Kidney (tissue), 14 donors: ENCODE data around the gene KBTBD12. TPM values are rescaled to one million over a fixed set of nuclear protein-coding genes. Genes with fewer than 3 reads are reported as not detected.
"Not testable (repeated sequence)": the region's sequence is repeated elsewhere in the genome, so short reads cannot be mapped to it uniquely, and the experiment has no call there.

Experiments
- DNase-seq, 5 donors: peaks; one replicate each; pipeline ENCODE4 v3.0.0-alpha.2; 2013 to 2020
- FAIRE-seq: peaks from 2 replicates; lab custom pipeline; 2012; peaks lifted over from hg19 to GRCh38; lab: Jason Lieb, UNC
- H3K27ac ChIP-seq, 2 donors: one replicate each; pipeline ENCODE4 v1.7.0; 2013; ENCODE audit warnings: low read depth in 2 of 2, low read length in 2 of 2, inconsistent platforms in 1 of 2
- H3K27me3 ChIP-seq: one replicate; pipeline ENCODE4 v1.7.1; 2013; ENCODE audit warnings: low read length, inconsistent platforms; ENCODE audit not compliant: control insufficient read depth, insufficient read depth
- H3K36me3 ChIP-seq, 3 donors: one replicate each; pipeline versions ENCODE4 v1.7.0 to v1.7.1; 2013; ENCODE audit warnings: low read length in 3 of 3, control low read depth in 1 of 3, inconsistent platforms in 1 of 3; ENCODE audit not compliant: insufficient read depth in 3 of 3, control insufficient read depth in 2 of 3
- H3K4me1 ChIP-seq, 3 donors: one replicate each; pipeline versions ENCODE4 v1.7.0 to v1.7.1; 2013; ENCODE audit warnings: low read length in 3 of 3, inconsistent platforms in 1 of 3, low read depth in 1 of 3; ENCODE audit not compliant: control insufficient read depth in 2 of 3, insufficient read depth in 2 of 3
- H3K4me3 ChIP-seq, 3 donors: one replicate each; pipeline versions ENCODE4 v1.7.0 to v1.8.1; 2013; ENCODE audit warnings: low read length in 3 of 3, control low read depth in 1 of 3, inconsistent platforms in 1 of 3
- H3K9ac ChIP-seq, 3 donors: one replicate each; pipeline versions ENCODE4 v1.7.0 to v1.7.1; 2013; ENCODE audit warnings: low read length in 3 of 3, control low read depth in 1 of 3, inconsistent platforms in 1 of 3
- H3K9me3 ChIP-seq, 3 donors: one replicate each; pipeline versions ENCODE4 v1.7.0 to v1.7.1; 2013; ENCODE audit warnings: low read length in 3 of 3, control low read depth in 1 of 3, inconsistent platforms in 1 of 3; ENCODE audit not compliant: control insufficient read depth in 2 of 3, insufficient read depth in 1 of 3
- CTCF ChIP-seq: IDR thresholded peaks from 3 replicates; pipeline ENCODE4 v1.5.1; 2012; ENCODE audit warnings: mild to moderate bottlenecking, moderate library complexity, borderline replicate concordance; ENCODE audit not compliant: insufficient read depth; ENCODE audit errors: extremely low read depth
- intact Hi-C: fragments of 100-400 bp; cut with DNase I; formaldehyde crosslinking; loops from one replicate; pipeline ENCODE4 v1.11.1; 2022
- polyA plus RNA-seq: library from polyadenylated mRNA; stranded (reverse); fragments of 350-450 nt; fragmentation: Illumina TruSeq; extraction: RNeasy Lipid Tissue Mini Kit (QIAGEN cat#74804); gene quantifications from one replicate; pipeline ENCODE4 v1.2.3, GENCODE V29; 2014; ENCODE audit warnings: low read depth, low replicate concordance; ENCODE audit not compliant: insufficient read depth
- total RNA-seq: library from RNA; stranded (reverse); fragmentation: NEBNext Ultra II Directional; extraction: Animal tissue kit (Norgen Biotek cat#: 25700); gene quantifications from one replicate; pipeline ENCODE4 v1.2.1, GENCODE V29; 2021
- donor health status: control.
- donor health status: control.
- donor health status: control.
- donor health status: control.
- donor health status: control.
- donor health status: DM: yes; HTN: yes; CAD: no.
- donor health status: Normal renal cell carcinoma (clear cell type).

Gene KBTBD12
- total and polyA plus RNA-seq, 2 donors from 2014 or later, result 1.4 to 1.6 TPM

DNA sequence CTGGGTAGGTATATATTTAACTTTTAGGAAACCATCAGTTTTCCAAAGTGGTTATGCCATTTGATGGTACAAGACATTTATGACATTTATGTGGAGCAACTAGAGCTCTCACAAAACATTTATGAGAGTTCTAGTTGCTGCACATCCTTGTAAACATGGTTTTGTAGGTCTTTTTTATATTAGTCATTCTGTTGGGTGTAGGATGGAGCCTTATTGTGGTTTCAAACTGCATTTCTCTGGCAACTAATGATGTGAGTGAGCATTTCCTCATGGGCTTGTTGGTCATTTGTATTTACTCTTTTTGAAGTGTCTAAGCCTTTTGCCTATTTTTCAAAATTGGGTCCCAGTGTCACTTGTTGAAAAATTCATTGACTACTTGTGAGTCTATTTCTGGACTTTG lies 47.0 kb upstream of the KBTBD12 start:
- DNase-seq, result no peak

DNA sequence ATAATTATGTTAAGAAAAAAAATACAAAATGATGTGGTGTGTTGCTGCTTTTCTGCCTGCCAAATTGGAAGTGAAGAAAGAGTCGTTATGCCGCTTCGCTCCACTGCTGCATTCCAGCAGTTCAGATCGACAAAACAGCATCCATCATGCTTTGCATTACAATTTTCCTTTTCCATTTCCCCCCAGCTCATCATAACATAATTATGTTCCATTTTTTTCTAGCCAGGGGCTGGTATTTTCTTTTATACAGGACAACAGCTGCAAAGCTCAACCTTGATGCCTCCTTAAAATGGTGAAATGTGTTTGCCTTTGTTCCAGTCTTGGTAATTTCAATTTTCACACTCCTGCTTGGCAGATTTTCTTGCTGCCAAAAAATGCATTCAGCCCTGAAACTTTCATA lies 44.9 kb upstream of the KBTBD12 start:
- Histone ChIP-seq H3K27ac (no peak overlapping the region), H3K9ac (no peak overlapping the region), H3K36me3 (no peaks in the 10 kb centered on the region), H3K4me1 (no peaks in the 10 kb centered on the region), H3K4me3 (no peak overlapping the region), H3K27me3 (no peaks in the 10 kb centered on the region), H3K9me3 (no peaks in the 10 kb centered on the region)
- no peak for DNase-seq
- no peak for FAIRE-seq
- no peak for TF ChIP-seq CTCF
- intact Hi-C loops, result no loop called here

More for the DNA sequence above, 47.0 kb upstream of the KBTBD12 start:
- no peak overlapping the region for H3K4me3 ChIP-seq
- intact Hi-C loops, result no loop called here
- H3K27me3 ChIP-seq, result no peaks in the 10 kb centered on the region
- H3K27ac ChIP-seq, result no peak overlapping the region
- FAIRE-seq, result no peak
- no peak overlapping the region for H3K9ac ChIP-seq
- no peaks in the 10 kb centered on the region for H3K4me1 ChIP-seq
- H3K9me3 ChIP-seq, result no peaks in the 10 kb centered on the region
- no peak for TF ChIP-seq CTCF
- H3K36me3 ChIP-seq, result no peaks in the 10 kb centered on the region

- H3K4me3 ChIP-seq, DNase-seq, H3K9me3 ChIP-seq, H3K36me3 ChIP-seq, H3K27ac ChIP-seq, intact Hi-C loops, H3K27me3 ChIP-seq, H3K4me1 ChIP-seq, H3K9ac ChIP-seq, FAIRE-seq: not testable (repeated sequence)
Observed at GRCh38 chr3:127874097-127874496, 40.9 kb upstream of the KBTBD12 start.

DNA sequence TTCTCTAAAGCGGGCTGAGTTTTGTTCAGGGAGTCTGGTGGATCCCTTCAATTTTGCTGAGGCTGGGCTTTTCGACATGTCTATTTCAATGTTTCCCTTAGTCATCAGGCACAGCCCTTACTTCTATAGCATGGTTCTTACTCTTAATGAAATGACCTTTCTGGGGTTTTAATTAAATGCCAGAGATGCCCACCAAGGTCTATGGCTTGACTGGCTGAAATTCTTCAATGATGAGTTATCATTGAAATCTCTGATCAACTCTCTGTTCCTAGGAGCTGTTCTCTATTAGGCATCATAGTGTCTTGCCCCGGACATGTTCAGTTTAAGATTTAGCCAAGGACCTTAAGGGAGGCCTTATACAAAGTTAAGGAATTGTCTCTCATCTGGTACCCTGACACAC lies 33.4 kb upstream of the KBTBD12 start:
- intact Hi-C loops, result no loop called here
- no peak for DNase-seq
- Histone ChIP-seq H3K4me1 (no peaks in the 10 kb centered on the region), H3K9ac (no peak overlapping the region), H3K27ac (no peak overlapping the region), H3K4me3 (no peak overlapping the region), H3K36me3 (no peaks in the 10 kb centered on the region), H3K9me3 (no peaks in the 10 kb centered on the region), H3K27me3 (no peaks in the 10 kb centered on the region)
- no peak for TF ChIP-seq CTCF
- no peak for FAIRE-seq
